Fibroblast of villous mesenchyme (primary cell): Measurements from ENCODE around the gene MGAT5B. TPM values are rescaled to one million over a fixed set of nuclear protein-coding genes. Genes with fewer than 3 reads are reported as not detected.
A peak's percentile ranks its signal among the peaks of the same experiment; 100 is the strongest.

Source experiments
- DNase-seq: peaks from one replicate; pipeline ENCODE4 v3.0.0-alpha.2; 2010; ENCODE audit warnings: low read depth
- H3K4me3 ChIP-seq: 2 replicates; pipeline ENCODE4 v1.5.1; 2011; ENCODE audit warnings: low read depth, mild to moderate bottlenecking, low read length
- total RNA-seq: library from RNA; depleted of rRNA; stranded (reverse); fragments of >200 nt; gene quantifications from 2 replicates; pipeline ENCODE4 v1.2.3, GENCODE V29; 2012
- TF ChIP-seq, protein P1 (sequence below): IDR thresholded peaks from 2 replicates; pipeline ENCODE4 v1.5.1; 2012; ENCODE audit warnings: low read depth, mild to moderate bottlenecking, low read length; ENCODE audit not compliant: insufficient read depth

Gene MGAT5B
- total RNA-seq, 1 donor = 0.43 TPM

DNA sequence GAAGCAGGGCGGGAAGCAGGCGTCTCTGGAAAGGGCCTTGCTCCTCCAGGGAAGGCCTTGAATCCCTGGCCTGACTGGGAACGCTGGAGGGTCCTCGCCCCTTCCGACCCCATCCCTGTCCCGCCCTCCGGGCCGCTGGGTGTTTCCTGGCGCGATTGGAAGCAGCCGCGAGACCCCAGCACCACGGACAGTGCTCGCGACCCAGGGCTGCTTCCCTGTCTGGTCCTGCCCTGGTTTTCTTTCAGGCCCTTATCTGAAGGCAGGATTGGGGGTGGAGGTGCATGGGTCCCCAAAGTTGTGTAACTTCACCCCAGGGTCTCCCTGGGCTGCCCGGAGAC, 2.1 kb downstream of the MGAT5B start:
- TF ChIP-seq, protein P1, sequence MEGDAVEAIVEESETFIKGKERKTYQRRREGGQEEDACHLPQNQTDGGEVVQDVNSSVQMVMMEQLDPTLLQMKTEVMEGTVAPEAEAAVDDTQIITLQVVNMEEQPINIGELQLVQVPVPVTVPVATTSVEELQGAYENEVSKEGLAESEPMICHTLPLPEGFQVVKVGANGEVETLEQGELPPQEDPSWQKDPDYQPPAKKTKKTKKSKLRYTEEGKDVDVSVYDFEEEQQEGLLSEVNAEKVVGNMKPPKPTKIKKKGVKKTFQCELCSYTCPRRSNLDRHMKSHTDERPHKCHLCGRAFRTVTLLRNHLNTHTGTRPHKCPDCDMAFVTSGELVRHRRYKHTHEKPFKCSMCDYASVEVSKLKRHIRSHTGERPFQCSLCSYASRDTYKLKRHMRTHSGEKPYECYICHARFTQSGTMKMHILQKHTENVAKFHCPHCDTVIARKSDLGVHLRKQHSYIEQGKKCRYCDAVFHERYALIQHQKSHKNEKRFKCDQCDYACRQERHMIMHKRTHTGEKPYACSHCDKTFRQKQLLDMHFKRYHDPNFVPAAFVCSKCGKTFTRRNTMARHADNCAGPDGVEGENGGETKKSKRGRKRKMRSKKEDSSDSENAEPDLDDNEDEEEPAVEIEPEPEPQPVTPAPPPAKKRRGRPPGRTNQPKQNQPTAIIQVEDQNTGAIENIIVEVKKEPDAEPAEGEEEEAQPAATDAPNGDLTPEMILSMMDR = no peak
- no peak for DNase-seq
- no peak overlapping the region for H3K4me3 ChIP-seq

DNA sequence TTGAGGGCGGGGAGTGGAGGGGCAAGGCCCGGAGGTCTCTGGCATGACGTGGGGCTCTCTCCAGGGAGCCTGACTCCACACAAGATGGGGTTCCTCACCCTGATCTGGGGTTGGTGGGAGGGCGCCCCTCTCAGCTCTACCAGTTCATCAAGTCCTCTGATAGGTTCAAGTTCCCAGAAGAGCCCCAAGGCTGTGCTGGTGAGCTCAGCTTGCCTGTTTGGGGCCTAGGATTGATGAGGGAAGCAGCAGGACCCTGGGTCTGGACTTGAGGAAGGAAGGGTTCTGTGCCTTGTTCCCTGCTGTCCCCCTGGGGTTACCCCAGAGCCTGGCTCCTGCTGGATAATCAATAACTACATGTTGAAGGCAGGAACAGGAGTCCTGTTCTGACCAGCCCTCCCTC, 3.5 kb downstream of the MGAT5B start:
- DNase-seq = no peak
- H3K4me3 ChIP-seq = no peak overlapping the region
- TF ChIP-seq, protein P1 = no peak

DNA sequence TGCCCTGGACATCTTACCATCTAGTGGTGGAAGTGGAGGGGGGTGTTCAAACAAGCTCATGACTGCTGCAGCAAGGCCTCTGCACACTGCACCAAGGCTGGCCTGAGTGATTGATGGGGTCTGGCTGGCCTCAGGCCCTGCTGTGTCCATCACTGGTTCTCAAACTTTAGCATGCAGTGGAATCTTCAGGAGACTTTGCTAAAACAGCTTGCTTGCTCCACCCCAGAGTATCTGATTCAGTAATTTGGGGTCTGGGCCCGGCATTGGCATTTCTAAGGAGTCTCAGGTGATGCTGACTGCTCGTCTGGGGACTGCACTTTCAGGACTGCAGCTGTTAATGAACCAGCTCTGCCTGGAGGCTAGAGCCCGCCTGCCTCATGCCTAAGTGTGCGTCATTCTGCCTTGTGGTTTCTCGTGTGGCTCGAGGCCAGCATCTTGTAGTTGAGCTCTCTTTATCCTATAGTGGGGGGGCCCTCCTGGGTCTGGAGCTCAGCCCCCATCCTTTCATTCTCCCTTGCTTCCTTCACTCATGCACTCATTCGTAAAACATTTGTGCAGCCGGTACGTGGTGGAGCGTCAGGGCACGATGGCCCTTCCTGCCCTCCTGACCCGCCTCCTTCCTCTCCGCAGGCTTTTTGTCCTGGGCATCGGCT, 4.1 kb downstream of the MGAT5B start:
- peak; percentile 78 for DNase-seq
- H3K4me3 ChIP-seq = no peak overlapping the region
- TF ChIP-seq, protein P1 = no peak

DNA sequence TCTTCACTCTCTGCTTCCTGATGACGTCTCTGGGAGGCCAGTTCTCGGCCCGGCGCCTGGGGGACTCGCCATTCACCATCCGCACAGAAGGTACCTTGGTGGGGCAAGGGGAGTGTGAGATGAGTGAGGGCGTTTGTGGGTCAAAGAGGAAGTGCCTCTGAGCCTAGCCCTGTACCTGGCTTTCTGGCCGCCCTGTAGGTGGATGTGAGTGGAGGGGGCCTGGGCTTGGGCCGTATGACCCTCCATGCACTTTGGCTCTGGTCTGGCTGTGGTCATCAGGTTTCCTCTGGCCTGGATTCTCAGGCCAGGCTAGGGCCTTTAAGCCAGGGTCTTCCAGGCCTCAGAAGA, 4.6 kb downstream of the MGAT5B start:
- no peak overlapping the region for H3K4me3 ChIP-seq
- no peak for DNase-seq
- TF ChIP-seq, protein P1 = no peak

DNA sequence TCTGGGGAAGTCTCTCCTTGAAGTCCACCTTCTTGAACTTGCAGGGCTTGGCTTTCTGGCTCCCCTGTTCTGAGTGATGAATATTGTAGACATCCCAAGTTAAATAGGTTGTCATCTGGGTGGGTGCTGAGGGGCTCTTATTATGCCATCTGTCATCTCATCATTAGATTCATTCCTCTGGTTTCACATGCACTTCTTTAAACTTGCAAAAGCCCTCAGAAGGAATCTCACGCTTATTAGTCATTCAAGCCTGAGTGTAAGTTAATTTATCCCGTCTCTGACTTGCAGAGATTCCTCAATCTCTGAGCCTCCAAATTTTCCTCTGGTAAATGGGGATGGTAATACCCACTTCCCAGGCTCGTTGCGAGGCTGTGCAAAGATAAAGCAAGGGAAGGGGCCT, 5.7 kb downstream of the MGAT5B start:
- DNase-seq = no peak
- TF ChIP-seq, protein P1 = no peak
- H3K4me3 ChIP-seq = no peak overlapping the region

DNA sequence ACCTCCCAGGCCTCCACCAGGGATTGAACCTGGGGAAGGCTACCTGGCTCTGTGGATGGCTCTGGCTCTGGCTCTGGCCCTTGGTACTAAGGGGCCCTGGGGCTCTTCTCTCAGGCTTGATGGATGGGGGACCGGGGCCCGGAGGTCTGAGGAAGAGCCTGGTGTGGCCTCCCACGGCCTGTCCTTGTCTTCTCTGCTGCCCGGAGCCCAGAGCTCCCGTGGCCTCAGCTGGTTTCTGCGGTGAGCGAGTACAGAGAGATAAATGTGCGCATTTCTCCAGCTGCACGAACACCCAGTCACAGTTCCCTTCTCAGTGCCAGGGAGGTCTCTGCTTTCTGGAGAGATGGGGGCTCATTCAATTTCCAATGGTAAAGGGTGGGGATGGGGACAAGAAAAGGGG, 9.2 kb downstream of the MGAT5B start:
- no peak overlapping the region for H3K4me3 ChIP-seq
- DNase-seq = no peak
- TF ChIP-seq, protein P1 = no peak

DNA sequence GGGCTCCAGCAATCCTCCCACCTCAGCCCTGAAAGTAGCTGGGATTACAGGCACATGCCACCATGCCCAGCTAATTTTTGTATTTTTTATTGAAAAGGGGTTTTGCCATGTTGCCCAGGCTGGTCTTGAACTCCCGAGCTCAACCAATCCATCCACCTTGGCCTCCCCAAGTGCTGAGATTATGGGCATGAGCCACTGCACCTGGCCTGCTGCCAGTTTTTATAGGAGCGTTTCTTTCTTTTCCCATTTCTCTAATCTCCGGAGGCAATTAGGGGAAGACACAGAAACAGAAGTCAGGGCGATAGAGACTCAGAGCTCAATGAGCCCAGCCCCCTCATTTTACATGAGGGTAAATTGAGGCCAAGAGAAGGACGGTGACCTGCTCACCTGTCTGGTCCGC, 10.4 kb downstream of the MGAT5B start:
- no peak for DNase-seq
- TF ChIP-seq, protein P1 = no peak

More for the DNA sequence above, 10.4 kb downstream of the MGAT5B start:
- no peak overlapping the region for H3K4me3 ChIP-seq
